DMS 273 (cell line): ENCODE results near the gene UFD1.

Experiments used
- DNase-seq: peaks from one replicate; lab custom pipeline; 2025; ENCODE audit not compliant: unreplicated experiment; lab: John Stamatoyannopoulos, UW

Gene UFD1

GRCh38 chr22:19472233-19472632 lies 6.8 kb downstream of the UFD1 start:
- no peak for DNase-seq

DNA sequence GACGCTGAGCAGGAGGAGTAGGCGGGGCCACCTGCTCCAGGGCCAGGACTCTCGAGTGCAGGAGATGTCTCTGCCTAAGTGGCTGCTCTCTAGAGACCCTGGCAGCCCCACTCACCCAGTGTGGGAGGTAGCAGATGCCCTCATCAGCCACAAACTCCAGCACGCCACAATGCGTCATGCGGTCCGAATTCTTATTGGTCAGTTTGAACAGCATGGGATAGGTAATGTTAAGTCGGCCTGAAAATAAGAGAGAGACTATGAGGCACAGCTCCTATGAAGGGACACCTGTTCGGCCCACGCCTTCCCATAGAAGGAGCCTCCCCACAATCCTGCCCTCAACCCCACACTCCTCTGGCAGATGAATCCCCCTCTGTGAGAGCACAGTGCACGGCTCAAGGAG lies 7.4 kb downstream of the UFD1 start:
- DNase-seq = no peak

- no peak for DNase-seq
Observed at GRCh38 chr22:19470010-19470409, 9.0 kb downstream of the UFD1 start.

- DNase-seq = no peak
Observed at GRCh38 chr22:19469421-19469820, 9.6 kb downstream of the UFD1 start.

DNA sequence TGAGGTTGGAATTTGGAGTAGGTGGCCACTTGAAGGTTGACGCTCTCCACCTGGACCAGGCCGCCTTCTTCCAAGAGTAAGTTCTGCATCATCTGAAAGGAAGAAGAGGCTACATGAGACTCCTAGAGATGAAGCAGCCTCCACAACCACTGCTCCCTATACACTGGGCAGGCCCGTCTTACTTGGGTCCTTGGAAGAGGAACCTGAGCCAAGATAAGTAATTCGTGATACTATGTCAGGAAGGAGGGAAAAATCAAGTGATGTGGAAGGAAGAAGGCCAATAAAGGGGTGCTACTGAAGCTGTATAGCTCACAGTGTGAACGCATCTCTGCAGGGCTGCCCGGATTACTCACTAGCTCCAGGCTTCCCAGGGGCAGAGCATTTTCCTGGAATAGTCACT lies 11.1 kb downstream of the UFD1 start:
- DNase-seq = no peak

DNA sequence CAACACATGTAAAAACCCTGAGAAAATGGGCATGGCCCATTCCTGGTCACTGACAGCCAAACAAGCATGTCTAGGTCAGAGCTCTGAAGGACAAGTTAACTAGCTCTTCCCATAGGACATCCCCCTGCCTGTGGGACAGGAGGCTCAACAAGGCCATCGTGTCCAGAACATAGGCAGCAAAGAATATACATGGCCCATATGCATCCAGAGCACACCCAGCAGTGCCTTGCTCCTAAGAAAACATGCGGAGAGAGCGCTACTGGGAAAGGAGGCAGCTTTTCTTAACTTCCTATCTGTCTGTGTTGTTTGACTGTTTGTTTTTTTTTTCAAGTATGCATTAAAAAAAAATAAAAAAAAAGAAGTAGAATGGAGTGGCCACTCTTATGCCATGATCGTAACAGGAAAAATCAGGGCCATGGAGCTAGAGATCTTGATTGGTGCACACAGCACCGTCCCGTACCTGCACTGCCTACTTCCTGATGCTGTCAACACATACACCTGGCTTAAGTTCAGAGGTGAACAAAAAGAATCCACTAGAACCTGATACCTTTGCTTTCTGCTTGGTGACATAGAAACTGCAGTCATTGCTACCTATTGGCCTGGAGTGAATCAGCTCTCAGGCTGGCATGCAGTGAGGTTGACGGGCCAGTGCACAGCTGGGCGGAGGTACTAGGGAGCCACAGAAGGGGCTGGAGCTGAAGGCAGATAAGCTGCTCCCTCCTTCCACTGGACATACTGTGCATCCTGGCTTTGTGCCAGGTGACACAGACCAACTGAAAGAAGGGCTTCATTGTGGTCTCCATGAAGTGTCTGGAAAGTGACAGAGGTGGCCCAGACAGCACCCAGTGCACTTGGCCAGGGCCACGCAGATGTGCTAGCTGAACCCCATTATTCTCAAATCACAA lies 11.9 kb downstream of the UFD1 start:
- no peak for DNase-seq

GRCh38 chr22:19466126-19466716 lies 12.8 kb downstream of the UFD1 start:
- peak; percentile 81 for DNase-seq

DNA sequence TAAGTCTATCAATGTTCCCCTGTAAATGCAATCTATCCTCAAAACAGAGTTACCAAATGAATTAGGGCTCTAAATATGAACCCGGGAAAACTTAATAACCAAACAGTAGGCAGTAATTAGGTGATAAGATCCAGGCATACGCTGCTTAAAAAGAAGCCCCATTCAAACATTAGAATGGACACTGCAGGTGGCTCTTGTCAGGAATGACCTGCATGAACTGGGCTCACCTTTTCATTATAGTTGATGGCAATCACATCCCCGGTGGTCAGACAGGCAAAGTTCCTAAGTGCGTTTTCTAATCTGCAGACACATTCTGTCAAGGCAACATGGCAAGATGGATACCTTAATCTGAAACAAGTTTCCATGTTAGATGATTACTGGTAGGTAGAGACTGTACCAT lies 14.0 kb downstream of the UFD1 start:
- DNase-seq = no peak

DNA sequence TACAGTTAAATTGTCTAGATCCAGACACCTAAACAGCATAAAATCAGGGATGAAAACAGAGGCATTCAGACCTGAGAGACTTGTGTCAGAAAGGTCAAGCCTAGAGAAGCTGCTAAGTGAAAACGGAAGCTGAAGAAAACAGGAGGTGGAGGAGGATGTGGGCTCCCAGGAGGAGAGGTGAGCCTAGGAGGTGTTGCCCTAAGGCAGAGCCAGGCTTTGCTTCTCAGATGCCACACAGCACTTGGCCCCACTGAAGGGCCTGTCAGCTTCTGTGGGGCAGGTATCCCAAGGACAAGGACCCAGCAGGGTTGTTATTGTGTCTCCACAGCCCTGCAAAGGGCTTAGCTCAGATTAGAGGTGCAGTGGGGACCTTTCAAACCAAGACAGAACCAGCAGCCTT lies 14.4 kb downstream of the UFD1 start:
- no peak for DNase-seq

DNA sequence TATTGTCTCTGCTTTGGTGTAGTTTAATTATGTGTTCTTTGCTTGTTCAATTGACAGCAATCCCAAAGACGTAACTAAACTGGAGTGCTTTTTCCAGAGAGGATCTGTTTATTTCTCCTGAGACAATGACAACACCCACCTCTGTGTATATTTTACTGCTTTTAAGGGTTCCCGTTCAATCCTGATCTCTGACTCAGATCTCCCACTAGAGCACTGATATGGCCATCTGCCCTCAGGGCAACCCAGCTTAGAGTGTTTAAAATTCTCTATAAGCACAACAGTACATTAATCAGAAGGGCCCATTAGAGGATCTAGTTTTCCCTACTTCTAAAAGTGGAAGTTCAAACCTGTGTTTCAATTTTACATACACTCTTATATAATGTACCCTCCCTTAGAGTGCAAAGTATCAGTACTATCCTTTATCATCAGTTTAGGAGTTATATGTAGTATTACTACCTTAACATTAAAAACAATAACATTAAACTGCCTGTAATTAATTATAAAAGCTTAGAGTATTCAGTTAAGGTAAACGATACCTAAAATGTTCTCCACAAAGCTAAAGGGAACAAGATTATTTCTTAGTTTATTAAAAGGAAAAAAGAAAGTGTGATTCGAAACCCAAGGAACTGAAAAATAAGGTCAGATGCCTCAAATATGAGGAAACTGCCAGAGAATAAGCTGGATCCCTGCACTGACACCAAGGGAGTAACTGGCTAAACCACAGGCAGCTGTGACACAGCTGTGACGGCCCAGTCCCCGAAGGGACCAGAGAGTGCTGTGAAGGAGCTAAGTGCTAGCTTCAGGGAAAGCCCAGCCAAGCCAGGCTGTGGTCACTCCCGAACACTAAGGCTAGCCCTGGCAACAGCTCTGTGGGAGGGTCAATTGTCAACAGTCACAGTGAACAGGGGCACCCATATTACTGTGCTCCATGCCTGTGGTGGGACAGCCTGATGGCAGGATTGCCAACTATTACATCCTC lies 15.2 kb downstream of the UFD1 start:
- no peak for DNase-seq

DNA sequence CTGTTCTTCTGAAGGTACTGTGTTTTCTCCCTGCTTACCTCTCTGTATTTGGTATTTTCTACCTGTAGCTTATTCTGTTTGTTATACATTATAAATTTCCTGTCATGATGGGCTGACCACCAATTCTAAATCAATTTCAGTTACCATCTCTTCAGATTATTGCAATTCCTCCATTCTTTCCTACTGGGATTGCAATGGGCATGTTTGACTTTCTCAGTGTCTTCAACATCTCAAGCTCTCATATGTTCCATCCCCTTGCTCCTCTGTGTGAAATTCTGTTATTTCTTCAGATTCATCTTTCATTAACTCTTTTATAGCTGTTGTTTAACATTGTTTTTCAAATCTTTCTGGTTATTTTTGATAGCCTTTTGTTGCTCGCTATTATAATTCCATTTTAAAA lies 16.0 kb downstream of the UFD1 start:
- DNase-seq = no peak

- no peak for DNase-seq
Observed at GRCh38 chr22:19461506-19461905, 17.5 kb downstream of the UFD1 start.

- DNase-seq = no peak
Observed at GRCh38 chr22:19460036-19460435, 19.0 kb downstream of the UFD1 start.

GRCh38 chr22:19457828-19458428 lies 21.1 kb downstream of the UFD1 start:
- DNase-seq = no peak

- DNase-seq = no peak
Observed at GRCh38 chr22:19456541-19456940, 22.5 kb downstream of the UFD1 start.

GRCh38 chr22:19455585-19456370 lies 23.2 kb downstream of the UFD1 start:
- DNase-seq = no peak

GRCh38 chr22:19455033-19455432 lies 24.0 kb downstream of the UFD1 start:
- no peak for DNase-seq

GRCh38 chr22:19454156-19454555 lies 24.8 kb downstream of the UFD1 start:
- DNase-seq = no peak

DNA sequence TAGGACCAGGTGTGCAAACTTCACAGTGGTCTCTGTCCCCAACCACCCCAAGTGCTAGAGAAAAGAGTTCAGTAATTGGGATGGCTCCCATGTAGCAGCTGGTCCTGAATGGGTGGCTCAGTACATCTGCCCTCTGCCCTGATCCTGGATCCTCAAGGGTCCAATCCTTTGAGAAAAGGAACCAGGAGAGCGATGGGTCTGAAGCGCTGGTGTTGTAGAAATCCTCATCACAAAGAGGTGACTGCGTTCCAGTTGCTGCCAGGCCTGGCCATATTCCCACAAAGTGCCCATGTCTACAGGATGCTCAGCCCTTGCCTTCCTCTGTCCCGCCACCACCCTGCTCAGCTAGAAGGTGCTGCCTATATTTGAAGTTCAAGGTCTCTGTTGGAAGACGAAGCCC lies 25.3 kb downstream of the UFD1 start:
- no peak for DNase-seq

GRCh38 chr22:19451570-19451969 lies 27.4 kb downstream of the UFD1 start:
- DNase-seq = no peak
